Measurements from ENCODE around the gene KDM5B. TPM values are rescaled to one million over a fixed set of nuclear protein-coding genes. Genes with fewer than 3 reads are reported as not detected.

KDM5B gene
- total and polyA plus RNA-seq, 9 of the 15 experiments (the other 6 are each of a cell fraction or from before 2014, with no cell fraction given): 15.4 to 90.6 (median 57.1) TPM

GRCh38 chr1:202811296-202812175 lies 3.3 kb upstream of the KDM5B start (continued):
- TF ChIP-seq, protein P1, sequence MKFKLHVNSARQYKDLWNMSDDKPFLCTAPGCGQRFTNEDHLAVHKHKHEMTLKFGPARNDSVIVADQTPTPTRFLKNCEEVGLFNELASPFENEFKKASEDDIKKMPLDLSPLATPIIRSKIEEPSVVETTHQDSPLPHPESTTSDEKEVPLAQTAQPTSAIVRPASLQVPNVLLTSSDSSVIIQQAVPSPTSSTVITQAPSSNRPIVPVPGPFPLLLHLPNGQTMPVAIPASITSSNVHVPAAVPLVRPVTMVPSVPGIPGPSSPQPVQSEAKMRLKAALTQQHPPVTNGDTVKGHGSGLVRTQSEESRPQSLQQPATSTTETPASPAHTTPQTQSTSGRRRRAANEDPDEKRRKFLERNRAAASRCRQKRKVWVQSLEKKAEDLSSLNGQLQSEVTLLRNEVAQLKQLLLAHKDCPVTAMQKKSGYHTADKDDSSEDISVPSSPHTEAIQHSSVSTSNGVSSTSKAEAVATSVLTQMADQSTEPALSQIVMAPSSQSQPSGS (CRISPR knock-in tag; IDR thresholded peaks at IDR 0.05): no peak
- TF ChIP-seq, protein P2, sequence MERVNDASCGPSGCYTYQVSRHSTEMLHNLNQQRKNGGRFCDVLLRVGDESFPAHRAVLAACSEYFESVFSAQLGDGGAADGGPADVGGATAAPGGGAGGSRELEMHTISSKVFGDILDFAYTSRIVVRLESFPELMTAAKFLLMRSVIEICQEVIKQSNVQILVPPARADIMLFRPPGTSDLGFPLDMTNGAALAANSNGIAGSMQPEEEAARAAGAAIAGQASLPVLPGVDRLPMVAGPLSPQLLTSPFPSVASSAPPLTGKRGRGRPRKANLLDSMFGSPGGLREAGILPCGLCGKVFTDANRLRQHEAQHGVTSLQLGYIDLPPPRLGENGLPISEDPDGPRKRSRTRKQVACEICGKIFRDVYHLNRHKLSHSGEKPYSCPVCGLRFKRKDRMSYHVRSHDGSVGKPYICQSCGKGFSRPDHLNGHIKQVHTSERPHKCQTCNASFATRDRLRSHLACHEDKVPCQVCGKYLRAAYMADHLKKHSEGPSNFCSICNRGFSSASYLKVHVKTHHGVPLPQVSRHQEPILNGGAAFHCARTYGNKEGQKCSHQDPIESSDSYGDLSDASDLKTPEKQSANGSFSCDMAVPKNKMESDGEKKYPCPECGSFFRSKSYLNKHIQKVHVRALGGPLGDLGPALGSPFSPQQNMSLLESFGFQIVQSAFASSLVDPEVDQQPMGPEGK (CRISPR knock-in tag; IDR thresholded peaks at IDR 0.05; ENCODE audit: borderline replicate concordance): no peak
- TF ChIP-seq HEY1 (CRISPR knock-in tag; IDR thresholded peaks at IDR 0.05; ENCODE audit: borderline replicate concordance) (no peak), PCBP2 (IDR thresholded peaks at IDR 0.05; ENCODE audit: low read depth, low read length, poor library complexity, severe bottlenecking) (no peak), ZSCAN29 (IDR thresholded peaks at IDR 0.05) (no peak), KDM2B (CRISPR knock-in tag; IDR thresholded peaks at IDR 0.05) (peak; percentile 7; the same call in 1 of the 2 replicates), NFRKB (IDR thresholded peaks at IDR 0.05; ENCODE audit: low read depth) (no peak), RBM22 (IDR thresholded peaks at IDR 0.05; ENCODE audit: low read depth, low read length, poor library complexity, severe bottlenecking) (no peak), MEIS2 (IDR thresholded peaks at IDR 0.05; ENCODE audit: partially characterized antibody) (no peak), ZNF134 (CRISPR knock-in tag; conservative IDR thresholded peaks at IDR 0.05) (no peak), TAL1 (IDR thresholded peaks at IDR 0.05) (no peak; the same call in 1 of the 2 replicates), KAT8 (IDR thresholded peaks at IDR 0.05; ENCODE audit: low read depth) (no peak), ZNF41 (CRISPR knock-in tag; conservative IDR thresholded peaks at IDR 0.05) (no peak), ZNF57 (CRISPR knock-in tag; IDR thresholded peaks at IDR 0.05) (no peak), NFYB (IDR thresholded peaks at IDR 0.05; ENCODE audit: extremely low read depth, insufficient read length) (no peak), MEF2D (tag; conservative IDR thresholded peaks at IDR 0.05; ENCODE audit: low read depth) (no peak), PTBP1 (IDR thresholded peaks at IDR 0.05; ENCODE audit: low read depth, low read length) (no peak), PTTG1 (tag; IDR thresholded peaks at IDR 0.05; ENCODE audit: low read depth) (no peak), ARID1B (IDR thresholded peaks at IDR 0.05) (no peak), MEF2A (IDR thresholded peaks at IDR 0.05; ENCODE audit: control insufficient read depth, low read depth, low read length) (no peak)
- TF ChIP-seq, protein P3, sequence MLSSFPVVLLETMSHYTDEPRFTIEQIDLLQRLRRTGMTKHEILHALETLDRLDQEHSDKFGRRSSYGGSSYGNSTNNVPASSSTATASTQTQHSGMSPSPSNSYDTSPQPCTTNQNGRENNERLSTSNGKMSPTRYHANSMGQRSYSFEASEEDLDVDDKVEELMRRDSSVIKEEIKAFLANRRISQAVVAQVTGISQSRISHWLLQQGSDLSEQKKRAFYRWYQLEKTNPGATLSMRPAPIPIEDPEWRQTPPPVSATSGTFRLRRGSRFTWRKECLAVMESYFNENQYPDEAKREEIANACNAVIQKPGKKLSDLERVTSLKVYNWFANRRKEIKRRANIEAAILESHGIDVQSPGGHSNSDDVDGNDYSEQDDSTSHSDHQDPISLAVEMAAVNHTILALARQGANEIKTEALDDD (IDR thresholded peaks at IDR 0.05): no peak
- TF ChIP-seq, protein P4, sequence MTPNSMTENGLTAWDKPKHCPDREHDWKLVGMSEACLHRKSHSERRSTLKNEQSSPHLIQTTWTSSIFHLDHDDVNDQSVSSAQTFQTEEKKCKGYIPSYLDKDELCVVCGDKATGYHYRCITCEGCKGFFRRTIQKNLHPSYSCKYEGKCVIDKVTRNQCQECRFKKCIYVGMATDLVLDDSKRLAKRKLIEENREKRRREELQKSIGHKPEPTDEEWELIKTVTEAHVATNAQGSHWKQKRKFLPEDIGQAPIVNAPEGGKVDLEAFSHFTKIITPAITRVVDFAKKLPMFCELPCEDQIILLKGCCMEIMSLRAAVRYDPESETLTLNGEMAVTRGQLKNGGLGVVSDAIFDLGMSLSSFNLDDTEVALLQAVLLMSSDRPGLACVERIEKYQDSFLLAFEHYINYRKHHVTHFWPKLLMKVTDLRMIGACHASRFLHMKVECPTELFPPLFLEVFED (CRISPR knock-in tag; conservative IDR thresholded peaks at IDR 0.05): no peak

Data from K562 (cell line).